IPS-11a (cell line): Measurements from ENCODE around the gene MED22.

Experiments
- H3K4me3 ChIP-seq: one replicate; pipeline ENCODE4 v1.5.1; 2013; ENCODE audit warnings: low read depth, low read length, control low read depth

The MED22 gene

DNA sequence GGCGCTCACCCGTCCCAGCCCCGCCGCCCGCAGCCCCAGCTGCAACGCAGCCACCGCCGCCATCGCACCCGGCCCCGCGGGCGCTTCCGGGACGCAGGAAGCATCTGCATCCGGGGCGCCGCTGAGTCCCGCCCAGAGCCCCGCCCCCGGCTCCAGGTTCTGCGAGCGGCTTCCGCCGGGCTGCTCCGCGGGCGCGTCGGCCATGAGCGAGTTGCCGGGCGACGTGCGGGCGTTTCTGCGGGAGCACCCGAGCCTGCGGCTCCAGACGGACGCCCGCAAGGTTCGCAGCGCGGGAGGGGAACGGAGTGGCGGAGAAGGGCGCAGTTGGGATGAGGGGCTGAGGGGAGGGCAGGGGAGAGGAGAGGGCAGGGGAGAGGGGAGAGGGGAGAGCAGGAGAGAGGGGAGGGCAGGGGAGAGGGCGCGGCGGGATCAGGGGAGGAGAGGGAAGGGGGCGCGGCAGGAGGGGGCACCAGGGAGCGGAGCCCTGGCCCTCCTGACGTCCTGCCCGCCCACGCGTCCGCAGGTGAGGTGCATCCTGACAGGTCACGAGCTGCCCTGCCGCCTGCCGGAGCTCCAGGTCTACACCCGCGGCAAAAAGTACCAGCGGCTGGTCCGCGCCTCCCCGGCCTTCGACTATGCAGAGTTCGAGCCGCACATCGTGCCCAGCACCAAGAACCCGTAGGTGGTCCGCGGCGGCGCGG lies 8.6 kb upstream of the MED22 start, which contains the start of the genes SURF1 and SURF2:
TSS of gene SURF1 (minus strand) at position 97 of the 701 bp plus-strand sequence. CDS start at position 63, 34 bp downstream.
TSS of gene SURF2 (plus strand) at position 160 of the 701 bp plus-strand sequence. CDS start at position 203, 43 bp downstream.
- peak within 1 kb of the TSS; percentile 91 for H3K4me3 ChIP-seq

DNA sequence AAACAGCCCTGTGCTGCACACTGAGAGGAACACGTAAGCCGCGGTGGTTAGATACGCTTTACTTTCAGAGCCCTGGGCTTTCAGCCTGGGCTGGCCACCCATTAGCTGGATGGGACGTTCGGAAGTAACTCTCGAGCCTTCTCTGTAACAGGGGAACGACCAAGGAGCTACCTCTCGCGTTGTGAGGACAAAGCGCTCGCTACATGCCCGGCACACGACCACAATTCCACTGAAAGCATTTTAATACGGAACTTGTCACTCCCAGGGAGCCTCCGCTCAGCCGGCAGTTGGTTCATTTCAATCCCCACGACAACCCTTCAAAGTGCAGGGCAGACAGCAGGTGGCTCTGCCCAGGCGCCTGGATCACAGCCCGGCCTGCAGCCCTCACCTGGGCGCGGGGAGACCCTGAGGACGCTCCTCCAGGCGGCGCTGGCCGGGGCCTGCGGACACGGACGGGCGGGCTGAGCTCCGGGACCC lies 8.0 kb upstream of the MED22 start:
- peak overlapping the region; percentile 91 for H3K4me3 ChIP-seq

DNA sequence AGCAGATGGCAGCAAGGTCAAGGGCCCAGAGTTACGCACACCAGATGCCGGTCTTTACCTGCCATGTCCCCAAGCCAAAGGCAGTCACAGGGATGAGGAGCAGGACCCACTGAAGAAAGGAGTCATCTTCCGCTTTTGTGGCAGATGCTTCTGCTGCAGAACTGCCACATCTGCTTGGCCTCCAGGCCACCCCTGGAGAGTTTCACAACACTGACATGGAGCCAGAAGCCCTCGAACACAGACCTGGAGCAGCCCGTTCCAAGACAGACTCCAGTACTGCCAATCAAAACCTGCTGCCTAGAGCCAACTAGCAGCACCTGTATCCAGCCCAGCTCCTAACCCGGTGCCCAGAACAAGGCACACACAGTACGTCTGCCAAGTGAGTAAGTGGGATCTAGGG lies 6.8 kb upstream of the MED22 start:
- no peak overlapping the region for H3K4me3 ChIP-seq

DNA sequence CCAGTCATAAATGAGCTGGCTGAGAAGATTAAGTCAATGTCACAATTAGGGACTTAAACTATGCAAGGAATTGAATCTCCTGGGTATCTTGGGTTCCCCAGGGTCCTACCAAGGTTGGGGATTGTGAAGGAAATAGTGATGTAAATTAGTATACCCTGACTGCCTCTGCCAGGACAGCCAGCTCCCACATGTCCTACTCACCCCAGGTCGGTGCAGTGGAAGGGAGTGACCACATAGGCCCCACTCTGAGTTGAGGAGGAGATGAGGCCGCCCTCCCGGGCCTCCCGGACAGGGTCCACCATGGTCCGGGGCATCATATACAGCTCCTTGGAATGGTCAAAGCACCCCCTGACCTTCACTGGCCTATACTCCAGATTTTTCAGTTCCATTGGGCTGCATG lies 5.6 kb upstream of the MED22 start:
- H3K4me3 ChIP-seq, result no peak overlapping the region

DNA sequence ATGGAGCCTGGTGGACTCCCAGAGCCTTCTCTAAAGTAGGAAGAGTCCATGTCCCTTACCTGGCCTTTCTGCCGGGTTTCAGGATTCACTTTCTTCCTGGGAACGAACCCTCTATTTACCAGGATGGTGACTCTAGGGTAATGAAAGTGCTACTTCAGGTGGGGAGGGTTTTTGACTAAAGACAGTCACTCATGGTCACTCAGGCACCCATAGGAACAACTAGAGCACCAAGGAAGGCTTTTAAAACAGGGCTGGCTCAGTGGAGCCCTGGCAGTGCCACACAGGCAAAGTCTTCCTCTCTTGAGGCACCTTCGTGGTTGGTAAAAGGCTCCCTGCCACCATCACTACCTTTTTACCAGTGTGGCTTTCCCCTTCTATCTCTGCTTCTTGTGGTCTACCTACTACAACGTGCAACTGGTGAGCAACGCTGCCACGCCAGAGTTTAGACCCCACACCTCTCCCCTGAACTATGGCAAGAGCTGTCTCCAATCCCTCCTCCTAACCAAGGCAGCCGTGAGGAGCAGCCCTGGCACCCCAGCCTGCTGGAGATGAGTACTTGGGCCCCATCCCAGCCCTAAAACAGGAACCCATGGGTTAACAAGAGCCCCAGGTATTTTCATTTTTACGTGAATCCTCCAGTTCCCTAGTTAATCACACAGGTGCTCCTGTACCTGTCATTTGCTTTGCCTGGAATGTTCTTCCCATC lies 4.9 kb upstream of the MED22 start:
- H3K4me3 ChIP-seq, result no peak overlapping the region

DNA sequence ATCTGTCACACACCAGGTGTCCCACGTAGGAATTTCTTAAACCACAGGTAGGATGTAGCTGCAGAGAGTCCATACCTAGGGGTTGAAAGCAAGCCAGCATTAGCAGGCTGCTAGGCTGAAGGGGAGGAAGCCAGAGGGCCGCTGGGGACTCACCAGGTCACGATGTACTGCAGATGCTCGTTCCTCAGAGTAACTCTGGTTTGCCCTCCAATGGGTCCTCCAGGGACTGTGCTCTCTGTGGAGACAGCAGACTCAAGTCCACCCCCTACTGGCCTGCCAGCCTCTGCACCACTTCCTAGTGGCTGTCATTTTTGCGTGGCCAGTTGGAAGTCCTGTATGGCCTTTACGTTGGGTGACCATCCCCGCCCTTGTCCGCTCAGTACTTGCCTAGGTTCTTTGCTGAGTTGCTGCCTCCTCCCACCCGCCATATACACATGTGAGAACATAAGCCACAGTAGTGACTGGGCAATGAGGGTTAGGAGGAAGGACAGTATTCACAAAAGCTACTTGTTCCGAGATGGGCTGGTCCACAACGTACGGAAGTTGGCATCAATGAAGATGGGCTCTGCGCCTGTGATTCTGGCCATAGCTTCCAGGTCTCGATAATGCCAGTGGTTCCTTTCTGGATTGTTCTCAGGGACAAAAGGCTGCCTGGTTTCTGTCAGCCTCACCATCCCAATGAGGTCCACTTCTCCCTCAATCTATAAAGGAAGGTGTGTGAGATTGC lies 4.1 kb upstream of the MED22 start:
- no peak overlapping the region for H3K4me3 ChIP-seq

DNA sequence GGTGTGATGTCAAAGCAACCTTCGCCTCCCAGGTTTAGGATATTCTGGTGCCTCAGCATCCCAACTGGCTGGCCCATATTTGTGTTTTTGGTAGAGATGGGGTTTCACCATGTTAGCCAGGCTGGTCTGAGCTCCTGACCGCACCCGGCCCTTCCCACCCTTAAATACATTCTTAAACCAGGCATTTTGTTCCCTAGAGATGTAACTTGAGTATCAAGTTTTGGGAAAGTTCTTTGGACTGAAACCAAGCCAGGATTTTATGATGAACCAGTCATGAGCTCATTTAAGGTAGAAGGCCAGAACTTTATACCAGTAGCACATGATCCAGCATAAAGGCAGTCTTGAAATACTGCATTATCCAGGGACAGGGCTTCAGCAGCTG lies 3.6 kb upstream of the MED22 start:
- H3K4me3 ChIP-seq, result no peak overlapping the region

DNA sequence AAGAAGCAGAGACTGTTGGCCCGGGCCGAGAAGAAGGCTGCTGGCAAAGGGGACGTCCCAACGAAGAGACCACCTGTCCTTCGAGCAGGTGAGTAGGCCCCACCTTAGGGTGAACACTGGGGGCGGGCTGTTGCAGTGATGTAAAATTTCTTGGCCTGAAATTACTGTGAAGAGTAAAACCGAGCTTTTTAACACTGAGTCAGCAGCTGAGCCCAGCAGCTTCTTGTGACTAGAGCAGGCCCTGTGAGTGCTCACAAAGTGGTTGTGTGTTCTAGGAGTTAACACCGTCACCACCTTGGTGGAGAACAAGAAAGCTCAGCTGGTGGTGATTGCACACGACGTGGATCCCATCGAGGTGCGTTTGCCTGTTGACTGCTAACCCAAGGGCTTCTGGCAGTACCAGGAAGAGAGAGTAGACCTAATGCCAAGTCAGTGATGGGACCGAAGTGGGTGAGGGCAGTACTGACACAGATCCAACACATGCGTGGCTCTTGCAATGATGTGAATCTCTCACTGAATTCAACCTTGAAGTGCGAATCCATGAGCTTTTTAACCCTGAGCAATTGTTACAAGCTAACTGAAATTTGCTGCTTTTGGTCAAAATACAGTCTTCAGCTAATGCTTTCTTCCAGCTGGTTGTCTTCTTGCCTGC lies 2.2 kb upstream of the MED22 start:
- H3K4me3 ChIP-seq, result no peak overlapping the region

DNA sequence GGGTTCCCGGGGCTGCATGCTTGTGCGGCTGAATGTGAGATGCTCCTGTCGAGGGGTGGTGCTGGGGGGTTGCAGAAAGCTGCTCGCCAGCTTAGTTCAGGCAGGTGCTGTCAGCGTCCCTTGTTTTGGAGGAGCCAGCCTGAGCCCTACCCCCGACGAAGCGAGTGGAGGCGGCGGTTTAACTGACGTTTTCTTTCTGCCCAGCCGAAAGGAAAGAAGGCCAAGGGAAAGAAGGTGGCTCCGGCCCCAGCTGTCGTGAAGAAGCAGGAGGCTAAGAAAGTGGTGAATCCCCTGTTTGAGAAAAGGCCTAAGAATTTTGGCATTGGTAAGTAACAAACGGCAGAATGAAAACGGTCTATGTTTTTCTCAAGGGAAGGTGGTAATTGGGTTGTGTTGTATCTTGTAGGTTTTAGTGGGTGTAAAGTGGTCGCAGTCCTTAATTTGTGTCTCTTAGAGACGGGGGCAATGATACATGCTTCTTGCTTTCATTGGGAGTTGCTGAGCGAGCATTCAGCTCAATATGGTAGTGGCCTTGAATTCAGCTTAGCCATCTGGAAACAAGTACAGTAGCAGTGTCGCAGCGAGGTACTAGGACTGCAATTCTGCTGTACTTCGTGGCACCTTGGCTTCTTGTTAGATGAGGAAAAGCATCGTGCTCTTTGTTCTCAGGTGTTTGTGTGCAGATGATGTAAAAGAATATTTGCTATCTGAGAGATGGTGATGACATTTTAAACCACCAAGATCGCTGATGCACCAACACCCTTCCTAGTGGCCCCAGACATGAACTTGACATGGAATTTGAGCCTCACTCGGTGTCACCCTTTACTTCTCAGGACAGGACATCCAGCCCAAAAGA lies 1.0 kb upstream of the MED22 start:
- H3K4me3 ChIP-seq, result peak overlapping the region; percentile 97

DNA sequence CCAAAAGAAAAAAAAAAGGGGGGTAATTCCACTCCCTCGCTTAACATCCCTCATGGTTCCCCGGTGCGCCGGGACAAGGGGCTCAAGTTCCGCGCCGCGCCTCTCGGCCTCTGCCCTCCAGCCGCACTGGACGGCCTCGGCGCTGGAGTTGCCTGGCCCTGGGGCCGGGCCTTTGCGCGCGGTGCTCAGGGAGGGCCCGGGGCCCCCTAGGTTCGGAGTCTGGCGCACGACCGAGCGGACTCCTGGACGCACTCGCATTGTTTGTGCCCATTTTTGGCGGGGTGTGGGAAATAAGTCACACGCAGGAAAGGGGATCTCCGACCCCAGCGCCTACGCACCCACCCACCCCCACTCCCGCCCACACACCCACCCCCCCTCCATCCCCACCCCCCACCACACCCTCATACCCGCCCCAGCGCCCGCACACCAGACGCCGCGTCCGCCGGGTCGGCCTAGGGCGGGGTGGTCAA lies 381 bp downstream of the MED22 start:
- H3K4me3 ChIP-seq, result peak overlapping the region; percentile 97

DNA sequence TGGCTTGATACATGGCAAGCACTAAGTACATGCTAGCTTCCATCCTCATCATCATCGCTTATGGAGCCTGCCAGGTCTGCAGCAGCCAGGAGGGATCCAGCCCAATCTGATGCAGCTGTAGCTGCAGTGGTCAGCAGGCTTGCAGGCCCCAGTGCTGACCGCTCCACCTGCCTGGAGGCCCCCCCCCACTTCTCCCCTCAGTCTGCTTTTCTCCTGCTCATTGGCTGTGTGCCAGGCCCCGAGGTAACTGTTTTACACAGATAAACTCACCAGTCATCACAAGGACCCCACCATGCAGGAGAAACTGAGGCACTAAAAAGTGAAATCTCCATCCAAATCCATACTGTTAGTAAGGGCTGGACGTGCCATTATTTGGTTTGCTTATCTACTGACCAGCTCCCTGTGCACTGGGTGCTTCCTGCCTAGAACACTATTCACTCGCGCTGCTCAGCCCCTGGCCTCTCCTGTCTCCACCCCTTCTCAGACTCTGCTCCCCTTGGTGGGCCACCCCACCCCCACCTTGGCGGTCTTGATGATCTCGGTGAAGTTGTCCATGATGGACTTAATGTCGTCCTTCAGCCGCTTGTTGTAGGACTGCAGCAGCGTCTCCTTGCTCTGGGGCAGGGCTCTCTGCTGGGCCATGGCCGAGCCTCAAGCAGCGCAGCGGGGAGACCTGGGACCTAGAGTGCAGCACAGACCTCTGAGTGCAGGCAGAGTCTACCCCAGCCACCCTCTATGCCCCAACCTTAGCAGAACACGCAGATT lies 1.7 kb downstream of the MED22 start:
- H3K4me3 ChIP-seq, result peak overlapping the region; percentile 97

DNA sequence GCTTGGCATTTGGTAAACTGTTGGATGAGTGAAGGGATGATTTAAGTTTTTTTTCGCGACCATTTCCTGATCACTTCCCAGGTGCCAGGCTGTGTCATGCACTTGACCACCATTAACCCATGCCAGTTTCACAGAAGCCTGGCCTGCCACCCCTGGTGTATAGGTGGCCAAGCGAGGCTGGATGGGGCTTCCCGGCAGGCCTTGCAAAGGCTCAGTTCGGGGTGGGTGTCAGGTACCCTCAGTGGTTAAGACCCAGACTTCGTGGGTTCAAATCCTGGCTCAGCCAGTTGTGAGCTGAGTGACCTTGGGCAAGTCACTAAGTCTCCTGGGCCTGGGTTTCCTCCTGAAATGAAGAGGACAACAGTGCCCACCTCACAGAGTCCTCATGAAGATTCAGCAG lies 2.3 kb downstream of the MED22 start:
- H3K4me3 ChIP-seq, result no peak overlapping the region

DNA sequence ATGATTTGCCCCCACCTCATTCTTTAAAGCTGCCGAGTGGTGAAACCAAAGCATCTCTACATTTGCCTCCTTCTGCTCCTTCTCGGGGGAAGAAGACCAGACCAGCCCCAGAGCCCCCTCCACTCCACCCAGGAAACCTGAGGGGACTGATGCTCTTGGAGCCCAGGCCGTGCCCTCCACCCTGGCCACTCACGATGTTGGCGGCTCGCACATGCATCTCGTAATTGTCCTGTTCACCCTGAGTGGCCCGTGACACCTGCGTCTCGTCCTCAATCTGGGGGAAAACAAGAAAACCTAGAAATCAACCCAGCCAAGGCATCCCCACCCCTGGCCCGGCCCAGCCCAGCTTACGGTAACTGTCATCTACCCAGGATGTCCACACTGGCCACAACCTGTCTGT lies 3.0 kb downstream of the MED22 start:
- H3K4me3 ChIP-seq, result no peak overlapping the region

DNA sequence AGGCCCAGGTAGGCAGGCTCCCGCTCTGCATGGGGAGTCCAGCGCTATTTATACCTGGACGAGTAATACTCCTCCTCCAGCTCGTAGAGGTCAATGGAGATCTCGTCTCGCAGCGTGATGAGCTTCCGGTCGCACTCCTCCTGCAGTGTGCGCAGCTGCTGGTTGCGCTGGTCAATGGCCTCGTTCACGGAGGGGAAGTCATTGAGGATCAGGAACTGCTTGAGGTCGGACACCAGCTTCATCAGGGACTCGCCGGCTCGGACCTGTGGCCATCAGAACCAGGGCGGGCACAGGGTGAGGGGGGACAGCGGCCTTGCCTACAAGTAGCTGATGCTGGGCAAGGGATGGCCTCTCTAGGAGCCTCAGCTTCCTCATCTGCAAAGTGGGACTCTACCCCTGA lies 3.9 kb downstream of the MED22 start:
- H3K4me3 ChIP-seq, result no peak overlapping the region

DNA sequence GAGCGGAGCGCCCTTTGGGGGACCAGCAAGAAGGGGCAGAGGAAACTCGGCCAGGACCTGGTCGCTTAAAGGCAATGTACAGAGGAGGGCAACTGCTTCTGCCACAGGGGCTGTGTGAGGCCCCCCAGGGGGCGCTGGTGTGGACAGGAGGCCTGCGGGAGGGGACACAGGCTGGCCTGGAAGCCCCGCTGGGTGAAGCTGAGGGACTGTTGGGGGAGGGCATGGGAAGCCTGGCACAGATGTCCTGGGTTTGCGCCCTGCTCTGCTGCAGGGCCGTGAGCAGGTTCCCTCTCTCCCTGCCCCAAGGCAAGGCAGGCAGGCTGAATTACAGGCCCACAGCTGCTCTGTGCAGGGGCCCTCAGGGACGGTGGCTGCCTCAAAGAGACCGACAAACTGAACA lies 5.4 kb downstream of the MED22 start:
- H3K4me3 ChIP-seq, result no peak overlapping the region

DNA sequence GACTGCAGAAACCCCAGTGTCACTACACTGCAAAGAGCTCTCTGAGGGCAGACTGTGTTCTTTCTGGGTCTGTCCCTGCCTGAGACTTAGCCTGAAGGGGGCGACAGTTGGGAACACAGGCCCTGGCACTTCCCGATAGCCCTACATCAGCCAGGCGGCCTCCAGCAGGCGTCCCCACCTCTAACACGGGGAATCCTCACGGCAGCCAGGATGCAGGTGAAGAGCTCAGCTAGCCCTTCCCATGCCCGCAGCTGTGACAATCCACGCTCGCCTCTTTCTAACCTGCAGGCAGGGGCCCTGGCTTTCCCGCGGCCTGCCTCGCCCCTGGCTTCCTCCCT lies 5.9 kb downstream of the MED22 start:
- H3K4me3 ChIP-seq, result no peak overlapping the region

DNA sequence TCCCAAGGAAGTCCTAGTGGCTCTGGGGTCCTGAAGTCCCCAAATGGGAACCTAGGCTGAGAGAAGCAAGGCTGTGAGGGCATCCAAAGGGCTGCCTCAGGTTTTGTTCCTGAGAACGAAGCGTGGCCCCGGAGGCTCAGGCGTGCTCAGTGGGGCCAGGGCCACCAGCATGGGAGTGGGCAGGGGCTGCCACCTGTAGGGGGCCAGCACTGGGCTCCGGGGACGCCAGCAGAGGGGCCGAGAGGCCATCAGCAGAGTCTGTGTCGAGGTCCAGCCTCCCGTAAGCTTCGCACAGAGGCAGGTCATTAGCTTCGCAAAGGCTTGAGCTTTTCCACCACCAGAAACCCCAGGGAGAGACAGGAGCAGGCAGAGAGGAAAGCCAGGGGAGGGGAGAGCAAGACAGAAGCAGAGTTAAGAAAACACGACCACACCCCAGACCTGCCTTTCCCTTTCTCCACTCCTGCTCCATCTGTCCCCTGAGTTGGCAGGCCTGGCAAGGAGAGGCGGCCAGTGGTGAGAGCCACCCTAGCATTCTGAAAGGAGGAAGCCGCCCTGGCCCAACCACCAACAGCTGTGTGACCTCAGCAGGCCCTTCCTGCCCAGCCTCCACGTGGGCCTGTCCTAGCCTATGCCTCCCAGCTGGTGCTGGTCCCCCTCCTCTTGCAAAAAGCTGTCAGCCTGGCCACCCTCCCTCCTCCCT lies 6.4 kb downstream of the MED22 start:
- H3K4me3 ChIP-seq, result no peak overlapping the region

DNA sequence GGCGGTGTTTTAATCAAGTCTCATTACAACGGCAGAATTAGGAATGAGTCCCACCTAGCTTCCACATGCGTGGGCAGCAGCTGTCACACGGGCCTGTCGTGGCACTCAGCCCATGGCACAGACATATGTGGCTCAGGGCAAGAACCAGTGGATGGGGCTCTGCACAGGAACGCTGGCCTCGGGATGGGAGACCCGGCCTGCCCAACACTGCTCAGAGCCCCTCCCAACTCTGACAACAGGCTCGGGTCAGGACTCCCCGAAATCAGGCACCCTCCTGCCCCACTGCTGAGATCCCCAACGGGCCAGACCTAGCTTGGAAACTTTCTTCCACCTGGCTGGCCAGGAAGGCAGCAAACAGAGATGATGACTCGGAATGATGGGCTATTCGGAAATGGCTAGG lies 7.0 kb downstream of the MED22 start:
- no peak overlapping the region for H3K4me3 ChIP-seq

DNA sequence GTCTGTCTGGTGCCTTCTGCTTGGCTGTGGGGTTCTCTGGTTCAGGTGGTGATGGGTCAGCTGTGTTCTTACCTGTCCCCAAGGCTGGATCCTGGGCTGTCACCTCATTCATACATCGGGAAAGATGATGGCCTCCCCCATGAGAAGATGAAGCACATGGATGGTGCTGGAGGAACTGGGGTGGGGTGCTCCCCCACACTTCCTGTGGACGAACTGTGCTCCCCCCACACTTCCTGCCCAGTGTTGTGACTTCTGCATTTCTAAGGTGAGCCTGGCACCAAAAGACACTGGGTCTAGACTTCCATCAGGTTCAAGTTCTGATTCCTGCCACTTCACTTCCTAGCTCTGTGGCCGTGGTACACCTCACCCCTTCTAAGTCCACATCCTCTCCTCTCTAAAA lies 7.7 kb downstream of the MED22 start:
- no peak overlapping the region for H3K4me3 ChIP-seq
